LNCaP clone FGC (cell line): ENCODE data around the gene TFIP11.

Experiments used
- DNase-seq: peaks from one replicate; pipeline ENCODE4 v3.0.0-alpha.2; 2011; ENCODE audit warnings: low read depth
- H3K4me3 ChIP-seq: 2 replicates; pipeline ENCODE4 v1.5.1; 2011; ENCODE audit warnings: mild to moderate bottlenecking, low read depth, low read length, control low read depth
- TF ChIP-seq, protein P1 (sequence below): IDR thresholded peaks from 2 replicates; pipeline ENCODE4 v1.5.1; 2012; ENCODE audit warnings: mild to moderate bottlenecking; ENCODE audit not compliant: control insufficient read depth, insufficient read depth; ENCODE audit errors: extremely low read depth

Gene TFIP11

DNA sequence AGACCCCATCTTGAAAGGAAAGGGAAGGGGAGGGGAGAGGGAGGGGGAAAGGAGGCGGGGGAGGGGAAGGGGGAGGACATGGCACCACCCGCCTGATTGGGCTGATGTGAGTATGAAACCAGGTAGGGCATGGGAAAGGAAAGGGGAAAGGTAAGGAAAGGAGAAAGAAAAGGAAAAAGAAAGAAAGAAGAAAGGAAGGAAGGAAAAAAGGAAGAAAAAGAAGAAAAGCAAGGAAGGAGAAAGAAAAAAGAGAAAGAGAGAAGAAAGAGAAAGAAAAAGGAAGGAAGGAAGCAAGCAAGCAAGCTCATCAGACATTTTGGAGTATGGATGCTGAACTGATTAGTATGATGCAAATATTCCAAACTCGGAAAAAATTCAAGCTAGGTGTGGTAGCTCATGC is 36.0 kb upstream of the TFIP11 start:
- DNase-seq, result no peak
- TF ChIP-seq, protein P1, sequence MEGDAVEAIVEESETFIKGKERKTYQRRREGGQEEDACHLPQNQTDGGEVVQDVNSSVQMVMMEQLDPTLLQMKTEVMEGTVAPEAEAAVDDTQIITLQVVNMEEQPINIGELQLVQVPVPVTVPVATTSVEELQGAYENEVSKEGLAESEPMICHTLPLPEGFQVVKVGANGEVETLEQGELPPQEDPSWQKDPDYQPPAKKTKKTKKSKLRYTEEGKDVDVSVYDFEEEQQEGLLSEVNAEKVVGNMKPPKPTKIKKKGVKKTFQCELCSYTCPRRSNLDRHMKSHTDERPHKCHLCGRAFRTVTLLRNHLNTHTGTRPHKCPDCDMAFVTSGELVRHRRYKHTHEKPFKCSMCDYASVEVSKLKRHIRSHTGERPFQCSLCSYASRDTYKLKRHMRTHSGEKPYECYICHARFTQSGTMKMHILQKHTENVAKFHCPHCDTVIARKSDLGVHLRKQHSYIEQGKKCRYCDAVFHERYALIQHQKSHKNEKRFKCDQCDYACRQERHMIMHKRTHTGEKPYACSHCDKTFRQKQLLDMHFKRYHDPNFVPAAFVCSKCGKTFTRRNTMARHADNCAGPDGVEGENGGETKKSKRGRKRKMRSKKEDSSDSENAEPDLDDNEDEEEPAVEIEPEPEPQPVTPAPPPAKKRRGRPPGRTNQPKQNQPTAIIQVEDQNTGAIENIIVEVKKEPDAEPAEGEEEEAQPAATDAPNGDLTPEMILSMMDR, result no peak
- H3K4me3 ChIP-seq, result no peak overlapping the region

DNA sequence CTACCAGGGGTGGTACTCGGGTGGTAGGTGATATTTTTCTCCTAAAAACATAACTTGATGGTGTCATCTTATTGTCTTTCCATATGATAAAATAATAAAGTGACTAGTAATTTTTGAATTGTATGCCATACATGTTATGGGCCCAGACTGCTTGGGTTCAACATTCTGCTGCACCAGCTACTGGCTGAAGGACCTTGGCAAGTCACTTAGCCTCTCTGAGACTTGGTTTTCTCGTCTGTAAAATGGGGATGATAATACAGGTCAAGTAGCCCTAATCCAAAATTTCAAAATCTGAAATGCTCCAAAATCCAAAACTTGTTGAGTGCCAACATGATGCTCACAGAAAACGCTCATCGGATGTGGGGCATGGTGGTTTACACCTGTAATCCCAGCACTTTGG is 35.6 kb upstream of the TFIP11 start:
- no peak overlapping the region for H3K4me3 ChIP-seq
- DNase-seq, result no peak
- TF ChIP-seq, protein P1, result no peak

GRCh38 chr22:26547426-26547825 is 35.2 kb upstream of the TFIP11 start:
- no peak for DNase-seq
- no peak overlapping the region for H3K4me3 ChIP-seq
- TF ChIP-seq, protein P1, result no peak

GRCh38 chr22:26546282-26546681 is 34.0 kb upstream of the TFIP11 start:
- H3K4me3 ChIP-seq, result no peak overlapping the region
- TF ChIP-seq, protein P1, result no peak
- no peak for DNase-seq

GRCh38 chr22:26545827-26546226 is 33.6 kb upstream of the TFIP11 start:
- TF ChIP-seq, protein P1, result no peak
- no peak overlapping the region for H3K4me3 ChIP-seq
- DNase-seq, result no peak

- TF ChIP-seq, protein P1, result no peak
- DNase-seq, result no peak
- no peak overlapping the region for H3K4me3 ChIP-seq
These were observed 33.1 kb upstream of the TFIP11 start for GRCh38 chr22:26545385-26545784.

GRCh38 chr22:26544489-26544888 is 32.2 kb upstream of the TFIP11 start:
- TF ChIP-seq, protein P1, result no peak
- DNase-seq, result no peak
- no peak overlapping the region for H3K4me3 ChIP-seq
